Neural progenitor cell (in vitro differentiated cells): Measurements from ENCODE around the gene HELB.

ENCODE experiments used
- EZH2 ChIP-seq: fragments of 200-600 bp; sonication (generic); IDR thresholded peaks from 2 replicates; pipeline ENCODE4 v1.6.1; 2017; ENCODE audit warnings: antibody characterized with exemption, mild to moderate bottlenecking, moderate library complexity
- EZH2phosphoT487 ChIP-seq: fragments of 200-600 bp; sonication (generic); IDR thresholded peaks from 2 replicates; pipeline ENCODE4 v1.6.1; 2017; ENCODE audit warnings: antibody characterized with exemption
- TF ChIP-seq, protein P1 (sequence below): fragments of 200-600 bp; sonication (generic); IDR thresholded peaks from 2 replicates; pipeline ENCODE4 v1.5.1; 2017; ENCODE audit warnings: antibody characterized with exemption, mild to moderate bottlenecking

DNA sequence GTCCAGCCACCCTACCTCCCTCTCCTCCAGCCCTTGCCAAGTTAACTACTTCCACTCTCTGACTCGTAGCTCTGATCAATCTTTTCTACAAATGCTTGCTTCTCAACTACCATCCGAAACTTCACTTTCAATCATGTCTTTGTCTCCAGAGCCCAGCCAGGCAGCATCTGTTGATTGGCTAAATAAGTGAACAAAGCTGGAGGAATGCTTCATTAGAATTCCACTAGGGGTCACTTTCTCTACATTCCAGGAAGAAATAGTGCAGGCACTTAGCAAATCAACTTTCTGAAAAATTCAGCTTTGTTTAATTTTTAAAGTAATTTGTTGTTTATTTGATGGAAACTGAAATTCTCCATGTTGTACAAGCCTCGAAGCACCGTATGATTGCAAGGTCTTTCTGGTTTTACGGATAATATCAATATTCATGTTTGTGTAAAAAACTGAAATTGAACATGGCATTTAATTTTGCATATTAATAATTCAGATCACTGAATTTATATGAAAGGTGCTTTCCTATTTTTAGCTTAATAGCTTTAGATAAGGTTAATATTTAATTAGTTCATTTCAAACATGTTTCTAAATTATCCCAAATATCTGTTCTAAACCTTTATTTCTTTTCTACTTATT is 32.4 kb upstream of the HELB start:
- no peak for TF ChIP-seq EZH2
- TF ChIP-seq, protein P1, sequence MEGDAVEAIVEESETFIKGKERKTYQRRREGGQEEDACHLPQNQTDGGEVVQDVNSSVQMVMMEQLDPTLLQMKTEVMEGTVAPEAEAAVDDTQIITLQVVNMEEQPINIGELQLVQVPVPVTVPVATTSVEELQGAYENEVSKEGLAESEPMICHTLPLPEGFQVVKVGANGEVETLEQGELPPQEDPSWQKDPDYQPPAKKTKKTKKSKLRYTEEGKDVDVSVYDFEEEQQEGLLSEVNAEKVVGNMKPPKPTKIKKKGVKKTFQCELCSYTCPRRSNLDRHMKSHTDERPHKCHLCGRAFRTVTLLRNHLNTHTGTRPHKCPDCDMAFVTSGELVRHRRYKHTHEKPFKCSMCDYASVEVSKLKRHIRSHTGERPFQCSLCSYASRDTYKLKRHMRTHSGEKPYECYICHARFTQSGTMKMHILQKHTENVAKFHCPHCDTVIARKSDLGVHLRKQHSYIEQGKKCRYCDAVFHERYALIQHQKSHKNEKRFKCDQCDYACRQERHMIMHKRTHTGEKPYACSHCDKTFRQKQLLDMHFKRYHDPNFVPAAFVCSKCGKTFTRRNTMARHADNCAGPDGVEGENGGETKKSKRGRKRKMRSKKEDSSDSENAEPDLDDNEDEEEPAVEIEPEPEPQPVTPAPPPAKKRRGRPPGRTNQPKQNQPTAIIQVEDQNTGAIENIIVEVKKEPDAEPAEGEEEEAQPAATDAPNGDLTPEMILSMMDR, result peak; percentile 70
- TF ChIP-seq EZH2phosphoT487, result no peak
